Skeletal muscle cell (primary cell): Measurements from ENCODE around the gene ZNF333.

Experiments
- DNase-seq: peaks from one replicate; pipeline ENCODE4 v3.0.0-alpha.2; 2010; ENCODE audit warnings: low read depth
- H3K4me3 ChIP-seq: 2 replicates; pipeline ENCODE4 v1.5.1; 2011; ENCODE audit warnings: low read depth, mild to moderate bottlenecking, control low read depth, low read length, moderate library complexity

The ZNF333 gene

GRCh38 chr19:14689598-14690503, at the start of gene ZNF333:
ZNF333 (plus strand) TSS chr19:14690048; CDS start chr19:14693492, 3,444 bp downstream.
- H3K4me3 ChIP-seq, result peak within 1 kb of the TSS; percentile 97
- peak; percentile 70 for DNase-seq

DNA sequence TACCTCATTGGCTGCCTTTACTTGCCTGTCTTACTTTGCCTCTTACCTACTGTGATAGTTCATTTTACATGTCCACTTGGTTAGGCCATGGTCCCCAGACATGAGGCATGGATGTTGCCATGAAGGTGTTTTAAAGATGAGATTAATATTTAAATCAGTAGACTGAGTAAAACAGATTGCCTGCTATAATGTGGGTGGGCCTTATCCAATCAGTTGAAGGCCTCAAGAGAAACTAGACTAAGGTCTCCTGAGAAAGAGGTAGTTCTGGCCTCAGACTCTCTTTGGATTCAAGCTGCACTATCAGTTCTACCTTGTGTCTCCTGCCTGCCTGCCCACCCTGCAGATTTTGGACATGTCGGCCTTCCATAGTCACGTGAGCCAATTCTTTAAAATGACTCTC, 41.3 kb upstream of the ZNF333 start:
- DNase-seq, result no peak
- H3K4me3 ChIP-seq, result no peak overlapping the region

DNA sequence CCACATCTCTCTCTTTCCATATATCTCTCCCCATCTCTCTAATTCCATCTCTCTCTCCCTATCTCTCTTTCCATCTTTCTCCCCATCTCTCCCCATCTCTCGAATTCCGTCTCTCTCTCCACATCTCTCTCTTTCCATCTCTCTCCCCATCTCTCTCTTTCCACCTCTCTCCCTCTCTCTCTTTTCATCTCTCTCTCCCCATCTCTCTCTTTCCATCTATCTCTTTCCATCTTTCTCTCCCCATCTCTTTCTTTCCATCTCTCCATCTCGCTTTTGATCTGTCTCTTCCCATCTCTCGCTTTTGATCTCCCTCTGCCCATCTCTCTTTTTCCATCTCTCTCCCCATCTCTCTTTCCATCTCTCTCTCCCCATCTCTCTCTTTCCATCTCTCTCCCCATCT, 40.8 kb upstream of the ZNF333 start:
- no peak overlapping the region for H3K4me3 ChIP-seq
- no peak for DNase-seq

GRCh38 chr19:14650161-14650560, 39.7 kb upstream of the ZNF333 start:
- DNase-seq, result no peak
- no peak overlapping the region for H3K4me3 ChIP-seq

- DNase-seq, result no peak
- no peak overlapping the region for H3K4me3 ChIP-seq
These were observed 34.9 kb upstream of the ZNF333 start for GRCh38 chr19:14654786-14655560.

GRCh38 chr19:14655726-14656125, 34.1 kb upstream of the ZNF333 start:
- no peak overlapping the region for H3K4me3 ChIP-seq

GRCh38 chr19:14659874-14660489, 29.9 kb upstream of the ZNF333 start:
- H3K4me3 ChIP-seq, result no peak overlapping the region
- no peak for DNase-seq

More at GRCh38 chr19:14655726-14656125, 34.1 kb upstream of the ZNF333 start:
- no peak for DNase-seq

DNA sequence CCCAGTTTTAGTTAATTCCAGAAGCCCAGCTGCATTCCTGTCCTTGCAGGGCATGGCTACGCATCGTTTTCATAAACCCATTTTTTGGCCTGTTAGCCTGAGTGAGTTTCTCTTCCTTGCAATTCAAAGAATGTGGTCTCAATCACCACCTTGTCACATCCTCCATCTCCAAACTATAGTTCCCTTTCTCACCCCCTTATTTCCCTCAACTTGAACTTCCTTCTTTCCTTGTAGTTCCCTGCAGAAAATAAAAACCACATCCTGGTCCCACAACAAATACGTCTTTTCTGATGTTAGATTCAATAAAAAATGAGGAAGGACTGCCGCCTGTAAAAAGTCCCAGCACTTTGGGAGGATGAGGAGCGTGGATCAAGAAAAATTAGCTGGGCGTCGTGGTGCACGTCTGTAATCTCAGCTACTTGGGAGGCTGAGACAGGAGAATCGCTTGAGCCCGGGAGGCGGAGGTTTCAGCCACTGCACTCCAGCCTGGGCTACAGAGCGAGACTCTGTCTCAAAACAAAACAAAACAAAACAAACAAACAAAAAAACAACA, 28.4 kb upstream of the ZNF333 start:
- DNase-seq, result no peak

DNA sequence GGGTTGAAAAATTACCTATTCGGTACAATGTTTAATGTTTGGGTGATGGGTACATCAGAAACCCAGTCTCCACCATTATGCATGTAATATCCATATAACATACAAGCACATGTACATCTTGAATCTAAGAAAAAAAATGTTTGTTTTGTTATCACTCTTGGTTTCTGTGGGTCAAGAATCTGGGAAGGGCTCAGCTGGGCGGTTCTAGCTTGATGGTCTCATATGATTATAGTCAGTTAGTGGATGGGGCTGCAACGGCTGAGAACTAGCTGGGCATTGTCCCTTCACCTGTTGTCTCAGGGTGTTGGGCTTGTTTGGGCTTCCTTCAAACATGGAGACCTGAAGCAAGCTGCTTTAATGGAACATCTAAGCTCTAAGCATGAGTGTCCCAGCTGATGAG, 19.9 kb upstream of the ZNF333 start:
- no peak for DNase-seq
- H3K4me3 ChIP-seq, result no peak overlapping the region

More for the DNA sequence above, 28.4 kb upstream of the ZNF333 start:
- H3K4me3 ChIP-seq, result no peak overlapping the region

DNA sequence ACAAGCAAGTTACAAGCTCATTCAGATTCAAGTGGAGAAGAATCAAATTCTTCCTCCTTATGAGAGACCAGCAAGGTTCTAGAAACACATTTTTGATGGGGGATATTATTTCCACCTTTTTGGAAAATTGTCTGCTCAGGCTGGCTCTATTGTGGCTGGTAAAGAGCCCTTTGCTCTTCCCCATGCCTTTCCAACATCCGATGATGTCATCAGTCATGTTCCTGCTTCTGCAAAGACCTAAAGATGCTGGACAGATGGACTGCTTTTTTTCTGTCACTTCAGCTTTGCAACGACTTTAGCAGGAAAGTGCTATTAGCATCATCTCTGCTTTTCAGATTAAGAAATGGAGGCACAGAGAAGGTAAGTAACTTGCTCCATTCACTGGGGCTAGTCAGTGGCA, 19.4 kb upstream of the ZNF333 start:
- no peak overlapping the region for H3K4me3 ChIP-seq
- DNase-seq, result no peak

DNA sequence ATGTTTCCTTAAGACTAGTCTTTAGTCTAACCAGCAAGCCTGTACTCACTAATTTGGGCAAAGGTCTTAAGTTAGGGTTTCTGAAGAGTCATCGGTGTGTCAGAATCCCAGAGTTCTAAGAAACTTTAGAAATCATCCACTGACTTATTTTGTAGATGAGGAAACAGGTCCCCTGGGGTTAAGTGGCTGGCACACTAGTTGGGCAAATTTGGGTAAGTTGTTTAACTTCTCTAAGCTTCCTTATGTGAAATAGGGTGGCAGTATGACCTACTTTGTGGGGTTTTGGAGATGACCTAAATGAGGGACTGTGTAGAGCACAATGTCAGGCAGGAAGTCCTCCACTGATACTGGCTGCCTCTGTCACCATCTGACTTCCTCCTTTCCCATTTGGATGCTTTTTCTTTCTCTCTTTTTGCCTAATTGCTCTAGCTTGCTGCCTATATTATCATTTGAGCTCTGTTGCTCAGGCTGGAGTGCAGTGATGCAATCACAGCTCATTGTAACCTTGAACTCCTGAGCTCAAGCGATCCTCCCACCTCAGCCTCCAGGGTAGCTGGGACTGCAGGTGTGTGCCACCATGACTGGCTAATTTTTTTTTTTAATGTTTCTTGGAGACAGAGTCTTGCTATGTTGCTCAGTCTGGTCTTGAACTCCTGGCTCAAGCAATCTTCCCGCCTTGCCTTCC, 17.5 kb upstream of the ZNF333 start:
- DNase-seq, result no peak
- no peak overlapping the region for H3K4me3 ChIP-seq

DNA sequence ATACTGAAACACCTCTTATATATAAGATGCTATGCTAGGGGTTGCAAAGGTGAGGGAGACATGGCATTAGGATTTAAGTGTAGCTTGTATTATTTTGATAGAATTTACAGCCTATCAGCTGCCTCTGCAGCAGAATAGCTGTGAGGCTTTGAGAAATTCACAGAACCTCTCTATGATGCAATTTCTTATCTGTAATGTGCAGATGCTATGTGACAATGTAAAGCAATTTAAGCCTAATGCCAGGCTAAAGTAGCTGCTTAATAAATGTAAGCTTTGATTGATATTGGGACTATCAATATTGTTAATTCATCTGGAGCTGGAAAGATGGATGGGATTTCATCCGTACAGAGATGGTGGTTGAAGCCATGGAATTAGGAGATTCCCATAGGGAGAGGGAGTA, 16.8 kb upstream of the ZNF333 start:
- no peak overlapping the region for H3K4me3 ChIP-seq
- DNase-seq, result no peak

GRCh38 chr19:14674764-14675163, 15.1 kb upstream of the ZNF333 start, which contains the start of gene ADGRE3:
ADGRE3 (minus strand) TSS chr19:14674844; CDS start chr19:14674770, 74 bp downstream.
- DNase-seq, result no peak
- no peak within 1 kb of the TSS for H3K4me3 ChIP-seq

GRCh38 chr19:14676762-14677161, 13.1 kb upstream of the ZNF333 start:
- DNase-seq, result no peak
- no peak overlapping the region for H3K4me3 ChIP-seq

DNA sequence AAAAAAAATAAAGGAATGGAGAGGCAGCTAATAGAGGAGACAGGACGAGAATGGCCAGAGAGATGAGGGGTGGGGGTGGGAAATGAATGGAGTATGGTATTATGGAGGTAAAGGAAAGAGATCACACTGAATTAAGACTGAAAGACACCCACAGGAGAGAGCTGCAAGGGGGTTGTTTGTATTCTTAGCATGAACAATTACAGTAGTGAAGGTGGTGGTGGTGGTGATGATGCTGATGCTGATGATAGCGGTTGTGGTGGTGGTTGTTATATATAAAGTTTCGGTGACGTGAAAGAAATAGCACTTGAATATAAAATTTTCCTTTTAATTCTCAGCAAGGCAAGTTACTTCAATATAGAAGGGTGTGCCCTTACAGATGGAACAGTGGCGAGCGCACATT, 12.4 kb upstream of the ZNF333 start:
- no peak for DNase-seq
- no peak overlapping the region for H3K4me3 ChIP-seq

DNA sequence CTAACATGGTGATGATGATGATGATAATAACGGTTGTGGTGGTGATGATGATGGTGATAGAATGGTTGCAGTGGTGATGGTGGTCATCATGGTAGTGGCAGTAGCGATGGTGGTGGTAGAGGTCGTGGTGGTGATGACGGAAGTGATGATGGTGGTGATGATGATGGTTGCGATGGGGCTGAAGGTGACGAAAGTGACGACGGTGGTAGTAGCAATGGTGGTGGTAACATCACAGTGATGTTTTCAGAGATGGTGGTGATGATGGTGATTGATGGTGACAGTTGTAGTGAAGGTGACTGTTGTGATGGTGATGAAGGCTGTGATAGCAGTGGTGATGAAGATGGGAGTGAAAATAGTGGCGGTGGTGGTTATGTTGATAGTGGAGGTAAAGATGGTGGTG, 11.6 kb upstream of the ZNF333 start:
- no peak for DNase-seq
- H3K4me3 ChIP-seq, result no peak overlapping the region

DNA sequence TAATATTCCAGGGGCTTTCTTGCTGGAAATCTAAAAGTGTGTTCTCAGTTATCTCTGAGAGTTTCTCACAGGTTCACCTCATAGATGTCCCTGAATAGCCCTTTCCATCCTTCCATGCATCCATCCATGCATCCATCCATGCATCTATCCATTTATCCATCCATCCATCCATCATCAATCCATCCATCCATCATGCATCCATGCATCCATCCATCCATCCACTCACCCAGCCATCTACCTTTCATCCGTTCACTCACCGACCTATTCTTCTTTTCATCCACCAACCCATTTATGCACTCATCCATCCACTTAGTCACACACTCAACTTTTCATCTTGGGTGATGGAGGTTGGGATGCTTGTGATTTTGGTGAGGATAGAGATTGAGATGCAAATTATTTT, 7.8 kb upstream of the ZNF333 start:
- H3K4me3 ChIP-seq, result no peak overlapping the region
- DNase-seq, result no peak

- DNase-seq, result no peak
- no peak overlapping the region for H3K4me3 ChIP-seq
These were observed 6.4 kb upstream of the ZNF333 start for GRCh38 chr19:14683439-14683838.

DNA sequence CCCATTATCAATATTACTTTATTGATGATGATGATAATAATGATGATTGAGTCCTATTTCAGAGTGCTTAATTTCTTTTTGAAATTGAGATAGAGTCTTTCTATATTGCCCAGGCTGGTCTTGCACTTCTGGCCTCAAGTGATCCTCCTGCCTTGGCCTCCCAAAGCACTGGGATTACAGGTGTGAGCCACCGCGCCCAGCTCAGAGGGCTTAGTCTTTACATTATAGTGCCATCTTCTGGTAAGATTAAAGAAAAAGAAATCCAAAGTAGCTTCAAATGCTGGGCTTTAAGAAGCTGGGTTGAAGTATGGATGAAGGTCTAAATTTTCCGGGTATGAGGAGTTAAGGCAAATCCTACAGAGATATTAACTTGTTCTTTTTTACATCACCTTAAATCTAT, 3.4 kb upstream of the ZNF333 start:
- no peak for DNase-seq
- no peak overlapping the region for H3K4me3 ChIP-seq
